Measurements from ENCODE around the gene ST8SIA4.

GRCh38 chr5:100777680-100778300, 125.3 kb downstream of the ST8SIA4 start:
- TF ChIP-seq GATA2 (IDR thresholded peaks at IDR 0.05; ENCODE audit: low read depth, low read length) (no peak), GATA3 (IDR thresholded peaks at IDR 0.05; ENCODE audit: low read depth, low read length) (no peak)
